A549 (cell line): ENCODE measurements around the gene EXOSC2.
A peak's percentile ranks its signal among the peaks of the same experiment; 100 is the strongest.

Source experiments
- CEBPB ChIP-seq, 2 experiments: fragments of >200 bp in 1 of 2; sonication (Bioruptor Twin) in 1 of 2; formaldehyde crosslinking in 1 of 2; IDR thresholded peaks; 2 replicates each; pipeline ENCODE4 v1.6.1; 2012 to 2016
- CHD4 ChIP-seq: fragments of 200-600 bp; sonication (generic); IDR thresholded peaks from 2 replicates; pipeline ENCODE4 v1.6.1; 2016; ENCODE audit warnings: antibody characterized with exemption, mild to moderate bottlenecking, borderline replicate concordance
- CTCF ChIP-seq: fragments of >200 bp; sonication (Bioruptor Twin); formaldehyde crosslinking; IDR thresholded peaks from 3 replicates; pipeline ENCODE4 v1.5.1; 2016
- EHF ChIP-seq: fragments of 250-450 bp; sonication (Bioruptor Pico); IDR thresholded peaks from 2 replicates; pipeline ENCODE4 v1.5.0; 2020; ENCODE audit warnings: mild to moderate bottlenecking
- ESRRA ChIP-seq: fragments of 150-350 bp; IDR thresholded peaks from 2 replicates; pipeline ENCODE4 v1.6.1; 2014; ENCODE audit warnings: mild to moderate bottlenecking, low read length, borderline replicate concordance
- JUNB ChIP-seq: fragments of >200 bp; sonication (Bioruptor Twin); formaldehyde crosslinking; IDR thresholded peaks from 2 replicates; pipeline ENCODE4 v1.6.1; 2016
- POLR2A ChIP-seq: IDR thresholded peaks from 2 replicates; pipeline ENCODE4 v1.6.1; 2012; ENCODE audit warnings: mild to moderate bottlenecking, low read length
- REST ChIP-seq: fragments of 200-600 bp; sonication (generic); IDR thresholded peaks from 2 replicates; pipeline ENCODE4 v1.6.1; 2016; ENCODE audit warnings: antibody characterized with exemption, mild to moderate bottlenecking, moderate library complexity
- RFX5 ChIP-seq: fragments of 450-650 bp; IDR thresholded peaks from 2 replicates; pipeline ENCODE4 v1.7.1; 2014; ENCODE audit warnings: antibody characterized with exemption, mild to moderate bottlenecking, moderate library complexity
- SMC3 ChIP-seq: fragments of >200 bp; sonication (Bioruptor Twin); formaldehyde crosslinking; IDR thresholded peaks from 3 replicates; pipeline ENCODE4 v1.6.1; 2018; ENCODE audit warnings: inconsistent platforms
- USF2 ChIP-seq: fragments of 450-650 bp; IDR thresholded peaks from 2 replicates; pipeline ENCODE4 v1.6.1; 2014; ENCODE audit warnings: antibody characterized with exemption

- TF ChIP-seq EHF (no peak), CTCF (no peak), CHD4 (no peak), JUNB (no peak), CEBPB (IDR thresholded peaks at IDR 0.05) (peak in 1 of 2 experiments; percentile 60; a peak in 1 of 4 replicates), ESRRA (no peak), USF2 (no peak), SMC3 (no peak), REST (no peak), RFX5 (no peak), POLR2A (no peak)
Measured at GRCh38 chr9:130681769-130682420, 11.7 kb upstream of the EXOSC2 start.
